22Rv1 (cell line): ENCODE measurements around the gene TGM2.

Source experiments
- H3K27ac ChIP-seq: fragments of 450-650 bp; 2 replicates; pipeline ENCODE4 v1.5.1; 2017
- ZFX ChIP-seq: fragments of 450-650 bp; IDR thresholded peaks from 2 replicates; pipeline ENCODE4 v1.6.1; 2017; ENCODE audit warnings: antibody characterized with exemption, borderline replicate concordance
- TF ChIP-seq, protein P1 (sequence below): fragments of 450-650 bp; IDR thresholded peaks from 2 replicates; pipeline ENCODE4 v1.5.1; 2017; ENCODE audit warnings: mild to moderate bottlenecking

Gene TGM2

GRCh38 chr20:38155811-38156210 lies 9.3 kb downstream of the TGM2 start:
- no peak overlapping the region for H3K27ac ChIP-seq
- TF ChIP-seq, protein P1, sequence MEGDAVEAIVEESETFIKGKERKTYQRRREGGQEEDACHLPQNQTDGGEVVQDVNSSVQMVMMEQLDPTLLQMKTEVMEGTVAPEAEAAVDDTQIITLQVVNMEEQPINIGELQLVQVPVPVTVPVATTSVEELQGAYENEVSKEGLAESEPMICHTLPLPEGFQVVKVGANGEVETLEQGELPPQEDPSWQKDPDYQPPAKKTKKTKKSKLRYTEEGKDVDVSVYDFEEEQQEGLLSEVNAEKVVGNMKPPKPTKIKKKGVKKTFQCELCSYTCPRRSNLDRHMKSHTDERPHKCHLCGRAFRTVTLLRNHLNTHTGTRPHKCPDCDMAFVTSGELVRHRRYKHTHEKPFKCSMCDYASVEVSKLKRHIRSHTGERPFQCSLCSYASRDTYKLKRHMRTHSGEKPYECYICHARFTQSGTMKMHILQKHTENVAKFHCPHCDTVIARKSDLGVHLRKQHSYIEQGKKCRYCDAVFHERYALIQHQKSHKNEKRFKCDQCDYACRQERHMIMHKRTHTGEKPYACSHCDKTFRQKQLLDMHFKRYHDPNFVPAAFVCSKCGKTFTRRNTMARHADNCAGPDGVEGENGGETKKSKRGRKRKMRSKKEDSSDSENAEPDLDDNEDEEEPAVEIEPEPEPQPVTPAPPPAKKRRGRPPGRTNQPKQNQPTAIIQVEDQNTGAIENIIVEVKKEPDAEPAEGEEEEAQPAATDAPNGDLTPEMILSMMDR = no peak
- TF ChIP-seq ZFX = no peak

- TF ChIP-seq, protein P1 = no peak
- TF ChIP-seq ZFX = no peak
- H3K27ac ChIP-seq = no peak overlapping the region
Observed at GRCh38 chr20:38153401-38153800, 11.7 kb downstream of the TGM2 start.

- TF ChIP-seq, protein P1 = no peak
- TF ChIP-seq ZFX = no peak
- no peak overlapping the region for H3K27ac ChIP-seq
Observed at GRCh38 chr20:38152621-38153221, 12.3 kb downstream of the TGM2 start.

GRCh38 chr20:38152175-38152620 lies 12.9 kb downstream of the TGM2 start:
- no peak overlapping the region for H3K27ac ChIP-seq

DNA sequence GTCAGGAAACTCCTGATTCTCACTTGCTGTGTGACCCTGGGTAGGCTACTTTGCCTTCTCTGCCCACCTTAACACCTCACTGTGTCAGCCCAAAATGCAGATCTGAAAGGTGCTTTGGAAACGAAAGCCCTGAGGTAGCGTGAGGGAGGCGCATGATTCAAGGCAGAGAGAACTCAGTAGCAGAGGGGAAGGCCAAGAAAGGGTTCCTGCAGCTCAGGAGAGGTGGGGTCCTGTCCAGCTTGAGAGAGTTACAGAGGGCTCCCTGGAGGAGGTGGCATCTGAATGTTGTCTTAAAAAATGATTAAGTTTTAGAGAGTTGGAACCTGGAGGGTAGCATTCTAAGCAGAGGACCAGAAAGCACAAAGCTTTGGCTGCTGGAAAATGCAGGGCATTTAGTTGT lies 13.6 kb downstream of the TGM2 start:
- H3K27ac ChIP-seq = no peak overlapping the region
- no peak for TF ChIP-seq ZFX
- TF ChIP-seq, protein P1 = no peak

More at GRCh38 chr20:38152175-38152620, 12.9 kb downstream of the TGM2 start:
- TF ChIP-seq ZFX = no peak
- TF ChIP-seq, protein P1 = no peak

DNA sequence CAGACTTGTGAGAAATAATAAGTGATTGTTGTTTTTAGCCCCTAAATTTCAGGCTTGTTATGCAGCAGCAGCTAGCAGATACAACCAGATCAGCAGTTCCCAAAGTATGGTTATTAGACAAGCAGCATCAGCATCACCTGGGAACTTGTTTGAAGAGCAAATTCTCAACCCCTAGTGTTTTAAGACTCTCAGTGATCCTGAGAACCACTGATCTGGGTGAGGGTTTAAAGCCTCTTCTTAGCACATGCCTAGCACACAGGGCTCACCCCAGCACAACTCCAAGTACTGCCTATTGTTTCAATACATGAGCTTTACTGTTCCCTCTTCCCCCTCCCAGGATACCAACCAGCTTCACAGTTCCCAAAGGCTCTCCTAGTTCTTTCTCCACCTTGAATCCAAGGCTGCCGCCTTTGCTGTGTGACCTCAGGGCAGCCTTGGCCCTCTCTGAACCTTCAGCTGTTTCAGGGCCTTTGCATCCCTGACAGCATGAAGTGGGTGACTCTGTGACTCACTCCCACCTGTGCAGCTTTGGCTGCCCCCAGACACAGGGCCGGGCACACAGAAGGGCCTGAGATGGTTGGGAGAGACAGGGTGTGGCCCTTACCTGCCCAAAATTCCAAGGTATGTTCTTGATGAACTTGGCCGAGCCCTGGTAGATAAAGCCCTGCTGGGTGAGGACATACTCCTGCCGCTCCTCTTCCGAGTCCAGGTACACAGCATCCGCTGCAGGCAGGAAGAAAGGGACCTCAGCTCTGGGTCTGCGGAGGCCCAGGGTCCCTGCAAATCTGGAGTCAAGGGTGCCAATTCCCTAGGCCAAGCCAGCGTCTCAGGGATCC lies 14.5 kb downstream of the TGM2 start:
- TF ChIP-seq ZFX = no peak
- TF ChIP-seq, protein P1 = no peak
- H3K27ac ChIP-seq = no peak overlapping the region
